ENCODE data around the gene ARID1B. TPM values are rescaled to one million over a fixed set of nuclear protein-coding genes. Genes with fewer than 3 reads are reported as not detected.
A peak's percentile ranks its signal among the peaks of the same experiment; 100 is the strongest.

The ARID1B gene
- total RNA-seq, 1 experiment from 2014 or later, result 91.7 TPM

DNA sequence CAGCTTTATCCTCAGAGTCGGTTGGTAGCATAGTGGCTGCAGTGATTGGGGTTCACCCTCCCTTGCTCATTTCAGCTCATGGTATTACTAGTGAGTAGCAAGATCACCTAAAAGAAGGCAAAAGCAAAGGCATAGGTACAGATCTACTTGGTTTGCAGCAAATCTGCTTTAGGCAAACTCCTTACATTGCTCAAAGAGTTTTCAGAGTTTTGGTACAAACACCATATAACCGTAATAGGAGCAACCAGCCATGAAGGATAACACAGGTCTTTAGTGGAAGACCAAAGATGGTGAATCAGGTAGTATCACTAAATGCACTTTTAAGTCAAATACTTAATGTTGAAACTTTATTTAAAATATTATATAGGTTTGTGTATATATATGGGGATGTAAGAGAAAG, 172.9 kb downstream of the ARID1B start:
- Histone ChIP-seq H3K27me3 (ENCODE audit: control insufficient read depth, insufficient read depth, low read length) (no peaks in the 10 kb centered on the region), H3K9me3 (ENCODE audit: control insufficient read depth, insufficient read depth, low read depth, low read length) (no peaks in the 10 kb centered on the region), H3K4me1 (ENCODE audit: control insufficient read depth, insufficient read depth, low read length) (peaks cover 46% of the 10 kb centered on the region), H3K36me3 (ENCODE audit: control insufficient read depth, insufficient read depth, low read length) (no peaks in the 10 kb centered on the region), H3K4me3 (ENCODE audit: low read depth in 2 of 2, low read length in 2 of 2) (no peak overlapping the region), H3K27ac (ENCODE audit: low read length) (no peak overlapping the region; the same call in 1 of the 2 replicates)
- CTCF ChIA-PET, result no interaction called here
- no peak for TF ChIP-seq TCF7L2 (IDR thresholded peaks at IDR 0.05; ENCODE audit: low read depth, low read length)
- TF ChIP-seq, protein P1, sequence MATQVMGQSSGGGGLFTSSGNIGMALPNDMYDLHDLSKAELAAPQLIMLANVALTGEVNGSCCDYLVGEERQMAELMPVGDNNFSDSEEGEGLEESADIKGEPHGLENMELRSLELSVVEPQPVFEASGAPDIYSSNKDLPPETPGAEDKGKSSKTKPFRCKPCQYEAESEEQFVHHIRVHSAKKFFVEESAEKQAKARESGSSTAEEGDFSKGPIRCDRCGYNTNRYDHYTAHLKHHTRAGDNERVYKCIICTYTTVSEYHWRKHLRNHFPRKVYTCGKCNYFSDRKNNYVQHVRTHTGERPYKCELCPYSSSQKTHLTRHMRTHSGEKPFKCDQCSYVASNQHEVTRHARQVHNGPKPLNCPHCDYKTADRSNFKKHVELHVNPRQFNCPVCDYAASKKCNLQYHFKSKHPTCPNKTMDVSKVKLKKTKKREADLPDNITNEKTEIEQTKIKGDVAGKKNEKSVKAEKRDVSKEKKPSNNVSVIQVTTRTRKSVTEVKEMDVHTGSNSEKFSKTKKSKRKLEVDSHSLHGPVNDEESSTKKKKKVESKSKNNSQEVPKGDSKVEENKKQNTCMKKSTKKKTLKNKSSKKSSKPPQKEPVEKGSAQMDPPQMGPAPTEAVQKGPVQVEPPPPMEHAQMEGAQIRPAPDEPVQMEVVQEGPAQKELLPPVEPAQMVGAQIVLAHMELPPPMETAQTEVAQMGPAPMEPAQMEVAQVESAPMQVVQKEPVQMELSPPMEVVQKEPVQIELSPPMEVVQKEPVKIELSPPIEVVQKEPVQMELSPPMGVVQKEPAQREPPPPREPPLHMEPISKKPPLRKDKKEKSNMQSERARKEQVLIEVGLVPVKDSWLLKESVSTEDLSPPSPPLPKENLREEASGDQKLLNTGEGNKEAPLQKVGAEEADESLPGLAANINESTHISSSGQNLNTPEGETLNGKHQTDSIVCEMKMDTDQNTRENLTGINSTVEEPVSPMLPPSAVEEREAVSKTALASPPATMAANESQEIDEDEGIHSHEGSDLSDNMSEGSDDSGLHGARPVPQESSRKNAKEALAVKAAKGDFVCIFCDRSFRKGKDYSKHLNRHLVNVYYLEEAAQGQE (IDR thresholded peaks at IDR 0.05; ENCODE audit: insufficient read depth in 1 of 2, low read depth in 2 of 2, low read length in 1 of 2), result no peak
- no peak for TF ChIP-seq POLR2AphosphoS5 (IDR thresholded peaks at IDR 0.05; ENCODE audit: low read depth, low read length)
- TF ChIP-seq, protein P2, sequence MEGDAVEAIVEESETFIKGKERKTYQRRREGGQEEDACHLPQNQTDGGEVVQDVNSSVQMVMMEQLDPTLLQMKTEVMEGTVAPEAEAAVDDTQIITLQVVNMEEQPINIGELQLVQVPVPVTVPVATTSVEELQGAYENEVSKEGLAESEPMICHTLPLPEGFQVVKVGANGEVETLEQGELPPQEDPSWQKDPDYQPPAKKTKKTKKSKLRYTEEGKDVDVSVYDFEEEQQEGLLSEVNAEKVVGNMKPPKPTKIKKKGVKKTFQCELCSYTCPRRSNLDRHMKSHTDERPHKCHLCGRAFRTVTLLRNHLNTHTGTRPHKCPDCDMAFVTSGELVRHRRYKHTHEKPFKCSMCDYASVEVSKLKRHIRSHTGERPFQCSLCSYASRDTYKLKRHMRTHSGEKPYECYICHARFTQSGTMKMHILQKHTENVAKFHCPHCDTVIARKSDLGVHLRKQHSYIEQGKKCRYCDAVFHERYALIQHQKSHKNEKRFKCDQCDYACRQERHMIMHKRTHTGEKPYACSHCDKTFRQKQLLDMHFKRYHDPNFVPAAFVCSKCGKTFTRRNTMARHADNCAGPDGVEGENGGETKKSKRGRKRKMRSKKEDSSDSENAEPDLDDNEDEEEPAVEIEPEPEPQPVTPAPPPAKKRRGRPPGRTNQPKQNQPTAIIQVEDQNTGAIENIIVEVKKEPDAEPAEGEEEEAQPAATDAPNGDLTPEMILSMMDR (IDR thresholded peaks at IDR 0.05), result no peak
- POLR2A ChIA-PET, result no interaction called here
- no peak for ATAC-seq
- TSS peak; percentile 2 for BruUV-seq (replicated peaks)
- in situ Hi-C loops (cut with HindIII; ENCODE audit: low pct_unique_long_range_greater_than_20kb, low sequenced_read_pairs), result no loop called here
- DNase-seq (ENCODE audit: low read depth, low spot score), result no peak
- intact Hi-C loops (cut with micrococcal nuclease; ENCODE audit: unreplicated experiment), result no loop called here

DNA sequence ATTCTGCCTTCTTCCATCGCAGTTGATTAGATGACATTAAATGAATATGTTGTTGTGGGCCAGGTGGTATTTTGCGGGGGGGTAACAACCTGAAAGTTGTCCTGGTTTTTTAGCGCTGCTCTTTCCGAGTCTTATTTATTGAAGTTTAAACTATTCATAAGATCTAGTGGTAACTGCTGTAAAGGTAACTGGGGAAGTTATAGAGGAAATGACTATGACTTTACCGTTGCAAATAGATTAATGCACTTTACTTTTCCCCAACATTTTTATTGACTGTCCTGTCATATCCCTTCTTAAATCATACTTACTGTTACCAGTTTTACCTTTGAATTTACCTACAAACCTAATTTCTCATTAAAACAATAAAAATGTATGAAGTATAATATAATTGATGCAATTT, 173.4 kb downstream of the ARID1B start:
- TF ChIP-seq POLR2AphosphoS5 (IDR thresholded peaks at IDR 0.05; ENCODE audit: low read depth, low read length), result no peak
- TF ChIP-seq, protein P1 (IDR thresholded peaks at IDR 0.05; ENCODE audit: insufficient read depth in 1 of 2, low read depth in 2 of 2, low read length in 1 of 2), result no peak
- no peak for TF ChIP-seq TCF7L2 (IDR thresholded peaks at IDR 0.05; ENCODE audit: low read depth, low read length)
- TF ChIP-seq SIN3A (IDR thresholded peaks at IDR 0.05; ENCODE audit: borderline replicate concordance, insufficient read depth, low read depth, low read length), result no peak
- TF ChIP-seq, protein P2 (IDR thresholded peaks at IDR 0.05), result no peak
- CTCF ChIA-PET, result no interaction called here
- in situ Hi-C loops (cut with HindIII; ENCODE audit: low pct_unique_long_range_greater_than_20kb, low sequenced_read_pairs), result no loop called here
- no peaks in the 10 kb centered on the region for H3K27me3 ChIP-seq (ENCODE audit: control insufficient read depth, insufficient read depth, low read length)
- H3K9me3 ChIP-seq (ENCODE audit: control insufficient read depth, insufficient read depth, low read depth, low read length), result no peaks in the 10 kb centered on the region
- no peaks in the 10 kb centered on the region for H3K36me3 ChIP-seq (ENCODE audit: control insufficient read depth, insufficient read depth, low read length)
- peaks cover 46% of the 10 kb centered on the region for H3K4me1 ChIP-seq (ENCODE audit: control insufficient read depth, insufficient read depth, low read length)
- POLR2A ChIA-PET, result no interaction called here
- BruUV-seq (replicated peaks), result no TSS peak
- DNase-seq (ENCODE audit: low read depth, low spot score), result no peak
- H3K4me3 ChIP-seq (ENCODE audit: low read depth in 2 of 2, low read length in 2 of 2), result no peak overlapping the region
- intact Hi-C loops (cut with micrococcal nuclease; ENCODE audit: unreplicated experiment), result no loop called here
- ATAC-seq, result no peak
- H3K27ac ChIP-seq (ENCODE audit: low read length), result no peak overlapping the region
